Measurements from ENCODE around the gene WWOX.

The WWOX gene

GRCh38 chr16:78950768-78951167 lies 851.3 kb downstream of the WWOX start:
- no peak for DNase-seq (ENCODE audit: low read depth in 2 of 2)

GRCh38 chr16:78952630-78953029 lies 853.2 kb downstream of the WWOX start:
- no peak for DNase-seq (ENCODE audit: low read depth in 2 of 2)

GRCh38 chr16:78953526-78953925 lies 854.1 kb downstream of the WWOX start:
- DNase-seq (ENCODE audit: low read depth in 2 of 2): no peak

GRCh38 chr16:78955206-78955605 lies 855.8 kb downstream of the WWOX start:
- DNase-seq (ENCODE audit: low read depth in 2 of 2): no peak

- no peak for DNase-seq (ENCODE audit: low read depth in 2 of 2)
Observed at GRCh38 chr16:78956859-78957258, 857.4 kb downstream of the WWOX start.

- DNase-seq (ENCODE audit: low read depth in 2 of 2): no peak
Observed at GRCh38 chr16:78957317-78958100, 858.1 kb downstream of the WWOX start.

- DNase-seq (ENCODE audit: low read depth in 2 of 2): no peak
Observed at GRCh38 chr16:78961464-78961863, 862.0 kb downstream of the WWOX start.

GRCh38 chr16:78962457-78962929 lies 863.0 kb downstream of the WWOX start:
- no peak for DNase-seq (ENCODE audit: low read depth in 2 of 2)

GRCh38 chr16:78967948-78968347 lies 868.5 kb downstream of the WWOX start:
- no peak for DNase-seq (ENCODE audit: low read depth in 2 of 2)

- no peak for DNase-seq (ENCODE audit: low read depth in 2 of 2)
Observed at GRCh38 chr16:78969721-78970120, 870.3 kb downstream of the WWOX start.

- DNase-seq (ENCODE audit: low read depth in 2 of 2): no peak
Observed at GRCh38 chr16:78970650-78971049, 871.2 kb downstream of the WWOX start.

GRCh38 chr16:78972006-78972405 lies 872.6 kb downstream of the WWOX start:
- no peak for DNase-seq (ENCODE audit: low read depth in 2 of 2)

- no peak for DNase-seq (ENCODE audit: low read depth in 2 of 2)
Observed at GRCh38 chr16:78972986-78973385, 873.5 kb downstream of the WWOX start.

GRCh38 chr16:78976212-78976611 lies 876.8 kb downstream of the WWOX start:
- DNase-seq (ENCODE audit: low read depth in 2 of 2): no peak

- no peak for DNase-seq (ENCODE audit: low read depth in 2 of 2)
Observed at GRCh38 chr16:78980825-78981224, 881.4 kb downstream of the WWOX start.

GRCh38 chr16:78982096-78982744 lies 882.8 kb downstream of the WWOX start:
- no peak for DNase-seq (ENCODE audit: low read depth in 2 of 2)

- no peak for DNase-seq (ENCODE audit: low read depth in 2 of 2)
Observed at GRCh38 chr16:78984324-78984723, 884.9 kb downstream of the WWOX start.

- no peak for DNase-seq (ENCODE audit: low read depth in 2 of 2)
Observed at GRCh38 chr16:78984887-78985464, 885.5 kb downstream of the WWOX start.

- no peak for DNase-seq (ENCODE audit: low read depth in 2 of 2)
Observed at GRCh38 chr16:78985716-78986605, 886.5 kb downstream of the WWOX start.

- DNase-seq (ENCODE audit: low read depth in 2 of 2): no peak
Observed at GRCh38 chr16:78987666-78988065, 888.2 kb downstream of the WWOX start.

GRCh38 chr16:78988361-78988969 lies 889.0 kb downstream of the WWOX start:
- DNase-seq (ENCODE audit: low read depth in 2 of 2): no peak
